ENCODE measurements around the gene CORO2B.

GRCh38 chr15:68627995-68628394 lies 49.2 kb downstream of the CORO2B start:
- TF ChIP-seq, protein P1, sequence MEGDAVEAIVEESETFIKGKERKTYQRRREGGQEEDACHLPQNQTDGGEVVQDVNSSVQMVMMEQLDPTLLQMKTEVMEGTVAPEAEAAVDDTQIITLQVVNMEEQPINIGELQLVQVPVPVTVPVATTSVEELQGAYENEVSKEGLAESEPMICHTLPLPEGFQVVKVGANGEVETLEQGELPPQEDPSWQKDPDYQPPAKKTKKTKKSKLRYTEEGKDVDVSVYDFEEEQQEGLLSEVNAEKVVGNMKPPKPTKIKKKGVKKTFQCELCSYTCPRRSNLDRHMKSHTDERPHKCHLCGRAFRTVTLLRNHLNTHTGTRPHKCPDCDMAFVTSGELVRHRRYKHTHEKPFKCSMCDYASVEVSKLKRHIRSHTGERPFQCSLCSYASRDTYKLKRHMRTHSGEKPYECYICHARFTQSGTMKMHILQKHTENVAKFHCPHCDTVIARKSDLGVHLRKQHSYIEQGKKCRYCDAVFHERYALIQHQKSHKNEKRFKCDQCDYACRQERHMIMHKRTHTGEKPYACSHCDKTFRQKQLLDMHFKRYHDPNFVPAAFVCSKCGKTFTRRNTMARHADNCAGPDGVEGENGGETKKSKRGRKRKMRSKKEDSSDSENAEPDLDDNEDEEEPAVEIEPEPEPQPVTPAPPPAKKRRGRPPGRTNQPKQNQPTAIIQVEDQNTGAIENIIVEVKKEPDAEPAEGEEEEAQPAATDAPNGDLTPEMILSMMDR (IDR thresholded peaks at IDR 0.05) = no peak
- no peak for TF ChIP-seq POLR2A (IDR thresholded peaks at IDR 0.05)
